Immature natural killer cell (primary cell): Measurements from ENCODE around the gene LRP1B. TPM values are rescaled to one million over a fixed set of nuclear protein-coding genes. Genes with fewer than 3 reads are reported as not detected.

Experiments used
- DNase-seq, 3 donors: peaks; one replicate each; pipeline ENCODE4 v3.0.0; 2022; ENCODE audit warnings: mixed read lengths in 1 of 3
- H3K27ac Mint-ChIP-seq, 6 donors: one replicate each; pipeline ENCODE4 v1.8.0; 2020; ENCODE audit warnings: mixed read lengths in 6 of 6, mild to moderate bottlenecking in 5 of 6, inconsistent platforms in 4 of 6, moderate library complexity in 3 of 6
- H3K27me3 Mint-ChIP-seq, 3 donors: one replicate each; pipeline ENCODE4 v1.8.0; 2020 to 2021; ENCODE audit warnings: low read depth in 3 of 3, mild to moderate bottlenecking in 3 of 3, mixed read lengths in 3 of 3, moderate library complexity in 3 of 3, inconsistent platforms in 1 of 3
- H3K36me3 Mint-ChIP-seq, 3 donors: one replicate each; pipeline ENCODE4 v1.8.0; 2020; ENCODE audit warnings: mixed read lengths in 3 of 3, inconsistent platforms in 2 of 3, mild to moderate bottlenecking in 2 of 3
- H3K4me1 Mint-ChIP-seq, 2 donors: one replicate each; pipeline ENCODE4 v1.8.0; 2020; ENCODE audit warnings: inconsistent platforms in 2 of 2, mild to moderate bottlenecking in 2 of 2, mixed read lengths in 2 of 2, moderate library complexity in 1 of 2
- H3K4me3 Mint-ChIP-seq, 5 donors: one replicate each; pipeline ENCODE4 v1.8.0; 2020; ENCODE audit warnings: mild to moderate bottlenecking in 5 of 5, mixed read lengths in 5 of 5, inconsistent platforms in 3 of 5, moderate library complexity in 3 of 5
- H3K9me3 Mint-ChIP-seq, 6 donors: one replicate each; pipeline ENCODE4 v1.8.0; 2020; ENCODE audit warnings: mild to moderate bottlenecking in 6 of 6, mixed read lengths in 6 of 6, inconsistent platforms in 4 of 6, moderate library complexity in 3 of 6
- polyA plus RNA-seq, 3 donors: library from polyadenylated mRNA; unstranded; fragments of 300-500 nt; fragmentation: Illumina TruSeq; gene quantifications; one replicate each; pipeline ENCODE4 v1.2.3, GENCODE V29; 2021

Gene LRP1B
- polyA plus RNA-seq, 3 donors from 2014 or later = not detected

- no peaks in the 10 kb centered on the region for H3K27me3 Mint-ChIP-seq
- no peak overlapping the region for H3K27ac Mint-ChIP-seq
Observed at GRCh38 chr2:141137122-141137693, 993.6 kb downstream of the LRP1B start.

GRCh38 chr2:141133883-141134282 lies 996.9 kb downstream of the LRP1B start:
- H3K9me3 Mint-ChIP-seq = peaks cover 3 to 35% (median 13%) of the 10 kb centered on the region in 6 donors
- no peaks in the 10 kb centered on the region for H3K36me3 Mint-ChIP-seq
- H3K4me1 Mint-ChIP-seq = no peaks in the 10 kb centered on the region
- no peaks in the 10 kb centered on the region for H3K27me3 Mint-ChIP-seq
- no peak overlapping the region for H3K27ac Mint-ChIP-seq
- no peak overlapping the region for H3K4me3 Mint-ChIP-seq
- DNase-seq = no peak

More at GRCh38 chr2:141137122-141137693, 993.6 kb downstream of the LRP1B start:
- H3K4me3 Mint-ChIP-seq = no peak overlapping the region
- DNase-seq = no peak
- peaks cover 2 to 34% (median 15%) of the 10 kb centered on the region in 6 donors for H3K9me3 Mint-ChIP-seq
- H3K4me1 Mint-ChIP-seq = no peaks in the 10 kb centered on the region
- H3K36me3 Mint-ChIP-seq = no peaks in the 10 kb centered on the region

GRCh38 chr2:141125432-141125831 lies 1005.4 kb downstream of the LRP1B start:
- Mint-ChIP-seq H3K4me1 (no peaks in the 10 kb centered on the region), H3K27me3 (no peaks in the 10 kb centered on the region), H3K9me3 (peaks cover 6 to 32% (median 13%) of the 10 kb centered on the region in 6 donors), H3K4me3 (no peak overlapping the region), H3K36me3 (no peaks in the 10 kb centered on the region), H3K27ac (no peak overlapping the region)
- DNase-seq = no peak

GRCh38 chr2:141118836-141119235 lies 1012.0 kb downstream of the LRP1B start:
- H3K36me3 Mint-ChIP-seq = no peaks in the 10 kb centered on the region
- peaks cover under 1 to 29% (median 7%) of the 10 kb centered on the region in 6 donors for H3K9me3 Mint-ChIP-seq
- H3K4me3 Mint-ChIP-seq = no peak overlapping the region
- no peak for DNase-seq
- no peak overlapping the region for H3K27ac Mint-ChIP-seq
- H3K27me3 Mint-ChIP-seq = peaks cover 0 to 2% (median 0%) of the 10 kb centered on the region in 3 donors
- H3K4me1 Mint-ChIP-seq = no peaks in the 10 kb centered on the region

GRCh38 chr2:141113301-141113700 lies 1017.5 kb downstream of the LRP1B start:
- no peaks in the 10 kb centered on the region for H3K4me1 Mint-ChIP-seq
- H3K27ac Mint-ChIP-seq = no peak overlapping the region
- no peak for DNase-seq
- H3K36me3 Mint-ChIP-seq = no peaks in the 10 kb centered on the region
- peaks cover 7 to 32% (median 11%) of the 10 kb centered on the region in 6 donors for H3K9me3 Mint-ChIP-seq
- peaks cover 0 to 2% (median 0%) of the 10 kb centered on the region in 3 donors for H3K27me3 Mint-ChIP-seq
- no peak overlapping the region for H3K4me3 Mint-ChIP-seq

- Mint-ChIP-seq H3K9me3 (peaks cover 7 to 27% (median 10%) of the 10 kb centered on the region in 6 donors), H3K27ac (no peak overlapping the region), H3K27me3 (no peaks in the 10 kb centered on the region), H3K36me3 (no peaks in the 10 kb centered on the region), H3K4me1 (no peaks in the 10 kb centered on the region), H3K4me3 (no peak overlapping the region)
- no peak for DNase-seq
Observed at GRCh38 chr2:141109633-141110032, 1021.2 kb downstream of the LRP1B start.

GRCh38 chr2:141105763-141106162 lies 1025.1 kb downstream of the LRP1B start:
- no peak overlapping the region for H3K4me3 Mint-ChIP-seq
- H3K27ac Mint-ChIP-seq = no peak overlapping the region
- no peaks in the 10 kb centered on the region for H3K27me3 Mint-ChIP-seq
- no peak for DNase-seq
- H3K4me1 Mint-ChIP-seq = no peaks in the 10 kb centered on the region
- H3K9me3 Mint-ChIP-seq = peaks cover 4 to 29% (median 12%) of the 10 kb centered on the region in 6 donors
- H3K36me3 Mint-ChIP-seq = no peaks in the 10 kb centered on the region

- no peak for DNase-seq
- no peaks in the 10 kb centered on the region for H3K27me3 Mint-ChIP-seq
- no peaks in the 10 kb centered on the region for H3K36me3 Mint-ChIP-seq
- H3K4me1 Mint-ChIP-seq = no peaks in the 10 kb centered on the region
- H3K9me3 Mint-ChIP-seq = peaks cover 0 to 33% (median 8%) of the 10 kb centered on the region in 6 donors
- H3K4me3 Mint-ChIP-seq = no peak overlapping the region
- H3K27ac Mint-ChIP-seq = no peak overlapping the region
Observed at GRCh38 chr2:141103216-141103615, 1027.6 kb downstream of the LRP1B start.

GRCh38 chr2:141079231-141079630 lies 1051.6 kb downstream of the LRP1B start:
- no peaks in the 10 kb centered on the region for H3K4me1 Mint-ChIP-seq
- H3K27me3 Mint-ChIP-seq = peaks cover 0 to 2% (median 0%) of the 10 kb centered on the region in 3 donors
- no peak for DNase-seq
- H3K27ac Mint-ChIP-seq = no peak overlapping the region
- H3K4me3 Mint-ChIP-seq = no peak overlapping the region
- no peaks in the 10 kb centered on the region for H3K36me3 Mint-ChIP-seq
- peaks cover 2 to 31% (median 11%) of the 10 kb centered on the region in 6 donors for H3K9me3 Mint-ChIP-seq

- Mint-ChIP-seq H3K9me3 (peaks cover 2 to 22% (median 8%) of the 10 kb centered on the region in 6 donors), H3K27ac (no peak overlapping the region), H3K36me3 (no peaks in the 10 kb centered on the region), H3K4me1 (no peaks in the 10 kb centered on the region), H3K27me3 (peaks cover 0 to 2% (median 0%) of the 10 kb centered on the region in 3 donors), H3K4me3 (no peak overlapping the region)
- DNase-seq = no peak
Observed at GRCh38 chr2:141075753-141076152, 1055.1 kb downstream of the LRP1B start.

GRCh38 chr2:141068053-141068682 lies 1062.6 kb downstream of the LRP1B start:
- H3K27ac Mint-ChIP-seq = no peak overlapping the region
- DNase-seq = no peak
- H3K27me3 Mint-ChIP-seq = peaks cover 0 to 2% (median 0%) of the 10 kb centered on the region in 3 donors
- no peaks in the 10 kb centered on the region for H3K36me3 Mint-ChIP-seq
- no peaks in the 10 kb centered on the region for H3K4me1 Mint-ChIP-seq
- H3K9me3 Mint-ChIP-seq = peaks cover 7 to 37% (median 16%) of the 10 kb centered on the region in 6 donors
- H3K4me3 Mint-ChIP-seq = no peak overlapping the region

- Mint-ChIP-seq H3K27ac (no peak overlapping the region), H3K4me1 (no peaks in the 10 kb centered on the region), H3K36me3 (no peaks in the 10 kb centered on the region), H3K27me3 (peaks cover 0 to 2% (median 0%) of the 10 kb centered on the region in 3 donors), H3K9me3 (peaks cover 7 to 53% (median 23%) of the 10 kb centered on the region in 6 donors), H3K4me3 (no peak overlapping the region)
- no peak for DNase-seq
Observed at GRCh38 chr2:141065042-141065441, 1065.8 kb downstream of the LRP1B start.

- no peak overlapping the region for H3K27ac Mint-ChIP-seq
- no peaks in the 10 kb centered on the region for H3K36me3 Mint-ChIP-seq
- H3K27me3 Mint-ChIP-seq = peaks cover 0 to 3% (median 0%) of the 10 kb centered on the region in 3 donors
- no peak overlapping the region for H3K4me3 Mint-ChIP-seq
- H3K9me3 Mint-ChIP-seq = peaks cover 7 to 58% (median 23%) of the 10 kb centered on the region in 6 donors
- no peak for DNase-seq
- no peaks in the 10 kb centered on the region for H3K4me1 Mint-ChIP-seq
Observed at GRCh38 chr2:141063406-141063805, 1067.4 kb downstream of the LRP1B start.

GRCh38 chr2:141062443-141062842 lies 1068.4 kb downstream of the LRP1B start:
- no peak for DNase-seq
- H3K4me3 Mint-ChIP-seq = no peak overlapping the region
- no peak overlapping the region for H3K27ac Mint-ChIP-seq
- no peaks in the 10 kb centered on the region for H3K36me3 Mint-ChIP-seq
- H3K4me1 Mint-ChIP-seq = no peaks in the 10 kb centered on the region
- peaks cover 0 to 3% (median 0%) of the 10 kb centered on the region in 3 donors for H3K27me3 Mint-ChIP-seq
- peaks cover 7 to 54% (median 21%) of the 10 kb centered on the region in 6 donors for H3K9me3 Mint-ChIP-seq
